ENCODE data around the gene MICAL3. TPM values are rescaled to one million over a fixed set of nuclear protein-coding genes. Genes with fewer than 3 reads are reported as not detected.

The MICAL3 gene
- polyA plus RNA-seq, 1 of the 3 experiments (the other 2 are of a cell fraction), result 83.1 TPM

- TF ChIP-seq MXI1 (IDR thresholded peaks at IDR 0.05; ENCODE audit: low read depth, low read length) (no peak), GABPA (IDR thresholded peaks at IDR 0.05; ENCODE audit: low read depth) (no peak), RFX5 (IDR thresholded peaks at IDR 0.05; ENCODE audit: low read length) (no peak)
- ChIA-PET POLR2A (no interaction called here), CTCF (interaction anchor here (1.3 kb wide), 1 partner anchor 110 kb away, joined by 4 read pairs; no protein-coding TSS in a partner anchor)
- Histone ChIP-seq H3K9ac (no peak overlapping the region), H3K9me3 (no peaks in the 10 kb centered on the region), H3K27me3 (ENCODE audit: insufficient read depth) (no peaks in the 10 kb centered on the region), H3K79me2 (ENCODE audit: insufficient read depth) (peaks cover 96% of the 10 kb centered on the region), H4K20me1 (ENCODE audit: insufficient read depth) (peaks cover 35% of the 10 kb centered on the region), H3K36me3 (replicated peaks in 1 of 2; ENCODE audit: control insufficient read depth in 1 of 2, insufficient read depth in 2 of 2, low read length in 1 of 2) (no peaks in the 10 kb centered on the region), H3K4me1 (ENCODE audit: control insufficient read depth in 1 of 2, insufficient read depth in 2 of 2, low read depth in 1 of 2, low read length in 1 of 2) (peaks cover 14 to 30% of the 10 kb centered on the region in 2 experiments; a peak in 2 of 4 replicates), H3K4me3 (ENCODE audit: low read depth in 2 of 2, low read length in 1 of 2) (no peak overlapping the region), H3K4me2 (no peak overlapping the region), H3K27ac (ENCODE audit: low read depth in 2 of 2, low read length in 1 of 2) (no peak overlapping the region), H2AFZ (ENCODE audit: low read depth) (no peak overlapping the region), H3K9me2 (no peaks in the 10 kb centered on the region), H3F3A (replicated peaks; ENCODE audit: insufficient read depth) (no peaks in the 10 kb centered on the region)
- WGBS (ENCODE audit: low lambda C conversion rate), result 84% methylated on average over 2 of the region's 2 CpGs
- DNase-seq, result no peak
Observed at GRCh38 chr22:17966403-17966717, 58.0 kb downstream of the MICAL3 start.

- POLR2A ChIA-PET, result no interaction called here
- 78% methylated on average over 12 of the region's 12 CpGs for WGBS (ENCODE audit: low lambda C conversion rate)
- H4K20me1 ChIP-seq (ENCODE audit: insufficient read depth), result peaks cover 36% of the 10 kb centered on the region
- peaks cover 0 to 2% of the 10 kb centered on the region in 2 experiments for H3K36me3 ChIP-seq (replicated peaks in 1 of 2; ENCODE audit: control insufficient read depth in 1 of 2, insufficient read depth in 2 of 2, low read length in 1 of 2)
- no peaks in the 10 kb centered on the region for H3K27me3 ChIP-seq (ENCODE audit: insufficient read depth)
- no peak overlapping the region for H3K27ac ChIP-seq (ENCODE audit: low read depth in 2 of 2, low read length in 1 of 2)
- CTCF ChIA-PET, result interaction anchor here (0.6 to 1.3 kb wide), 3 partner anchors 9 to 110 kb away, joined by 3 to 4 read pairs (median 3); no protein-coding TSS in a partner anchor
- H3K4me1 ChIP-seq (ENCODE audit: control insufficient read depth in 1 of 2, insufficient read depth in 2 of 2, low read depth in 1 of 2, low read length in 1 of 2), result peaks cover 14 to 34% of the 10 kb centered on the region in 2 experiments; a peak in 2 of 4 replicates
- no peak overlapping the region for H3K4me2 ChIP-seq
- H3K9me2 ChIP-seq, result no peaks in the 10 kb centered on the region
- no peak overlapping the region for H3K4me3 ChIP-seq (ENCODE audit: low read depth in 2 of 2, low read length in 1 of 2)
- no peak overlapping the region for H3K9ac ChIP-seq
- no peak for DNase-seq
- H2AFZ ChIP-seq (ENCODE audit: low read depth), result no peak overlapping the region
- TF ChIP-seq POLR2AphosphoS5 (IDR thresholded peaks at IDR 0.05; ENCODE audit: low read depth, low read length) (no peak), GATA2 (CRISPR knock-in tag; IDR thresholded peaks at IDR 0.05) (peak; percentile 11; the same call in 1 of the 2 replicates)
- peaks cover 94% of the 10 kb centered on the region for H3K79me2 ChIP-seq (ENCODE audit: insufficient read depth)
- no peaks in the 10 kb centered on the region for H3K9me3 ChIP-seq
- no peaks in the 10 kb centered on the region for H3F3A ChIP-seq (replicated peaks; ENCODE audit: insufficient read depth)
Observed at GRCh38 chr22:17965538-17966402, 58.6 kb downstream of the MICAL3 start.

- 93% methylated on average over 10 of the region's 10 CpGs for WGBS (ENCODE audit: low lambda C conversion rate)
- Histone ChIP-seq H3K36me3 (replicated peaks in 1 of 2; ENCODE audit: control insufficient read depth in 1 of 2, insufficient read depth in 2 of 2, low read length in 1 of 2) (peaks cover 0 to 4% of the 10 kb centered on the region in 2 experiments), H3K9me2 (no peaks in the 10 kb centered on the region), H3K79me2 (ENCODE audit: insufficient read depth) (peaks cover 96% of the 10 kb centered on the region), H2AFZ (ENCODE audit: low read depth) (no peak overlapping the region), H3K27ac (ENCODE audit: low read depth in 2 of 2, low read length in 1 of 2) (0 out of 4 replicates have a peak overlapping the region, but pooled peaks of 1 of the 2 experiments have one; percentile 5), H4K20me1 (ENCODE audit: insufficient read depth) (peaks cover 45% of the 10 kb centered on the region), H3K9ac (no peak overlapping the region), H3K4me3 (ENCODE audit: low read depth in 2 of 2, low read length in 1 of 2) (no peak overlapping the region), H3K4me2 (no peak overlapping the region), H3K27me3 (ENCODE audit: insufficient read depth) (no peaks in the 10 kb centered on the region), H3K4me1 (ENCODE audit: control insufficient read depth in 1 of 2, insufficient read depth in 2 of 2, low read depth in 1 of 2, low read length in 1 of 2) (peaks cover 3 to 27% of the 10 kb centered on the region in 2 experiments; a peak in 1 of 4 replicates), H3F3A (replicated peaks; ENCODE audit: insufficient read depth) (no peaks in the 10 kb centered on the region), H3K9me3 (no peaks in the 10 kb centered on the region)
- ChIA-PET POLR2A (no interaction called here), CTCF (interaction anchor here (0.6 to 1.2 kb wide), 3 partner anchors 15 to 135 kb away, joined by 3 to 4 read pairs (median 3); no protein-coding TSS in a partner anchor)
- DNase-seq, result no peak
- TF ChIP-seq TCF12 (IDR thresholded peaks at IDR 0.05) (no peak), NFIC (IDR thresholded peaks at IDR 0.05; ENCODE audit: borderline replicate concordance) (no peak), IRF3 (IDR thresholded peaks at IDR 0.05; ENCODE audit: low read depth, low read length) (no peak), FOXJ3 (CRISPR knock-in tag; IDR thresholded peaks at IDR 0.05) (no peak), GATA2 (CRISPR knock-in tag; IDR thresholded peaks at IDR 0.05) (no peak), RXRA (IDR thresholded peaks at IDR 0.05; ENCODE audit: borderline replicate concordance, low read depth) (no peak), FOXM1 (IDR thresholded peaks at IDR 0.05; ENCODE audit: low read depth) (no peak), GABPA (IDR thresholded peaks at IDR 0.05; ENCODE audit: low read depth) (no peak), TAF1 (IDR thresholded peaks at IDR 0.05; ENCODE audit: borderline replicate concordance, low read depth, low read length) (no peak), USF1 (IDR thresholded peaks at IDR 0.05; ENCODE audit: borderline replicate concordance, low read depth) (no peak)
Observed at GRCh38 chr22:17964643-17965042, 59.7 kb downstream of the MICAL3 start.
